Right atrium auricular region (tissue), 2 donors: Measurements from ENCODE around the gene MDC1. TPM values are rescaled to one million over a fixed set of nuclear protein-coding genes. Genes with fewer than 3 reads are reported as not detected.

Source experiments
- DNase-seq: peaks from one replicate; pipeline ENCODE4 v3.0.0-alpha.2; 2019; ENCODE audit warnings: low spot score
- H3K27ac ChIP-seq, 2 donors: fragments of 200-600 bp; sonication (generic); 1 replicate in 1 of 2; 2 replicates in 1 of 2; pipeline ENCODE4 v1.5.1; 2016 to 2019
- H3K27me3 ChIP-seq, 2 donors: fragments of 200-600 bp; sonication (generic); one replicate each; pipeline versions ENCODE4 v1.5.1 to v1.6.0; 2017 to 2019
- H3K36me3 ChIP-seq: fragments of 200-600 bp; sonication (generic); one replicate; pipeline ENCODE4 v1.5.1; 2016
- H3K4me1 ChIP-seq, 2 donors: fragments of 200-600 bp; sonication (generic); one replicate each; pipeline versions ENCODE4 v1.5.1 to v1.6.0; 2017 to 2019
- H3K4me3 ChIP-seq, 2 donors: fragments of 200-600 bp; sonication (generic); 1 replicate in 1 of 2; 2 replicates in 1 of 2; pipeline ENCODE4 v1.5.1; 2017 to 2019; ENCODE audit warnings: mild to moderate bottlenecking in 1 of 2, moderate library complexity in 1 of 2
- H3K9me3 ChIP-seq, 2 donors: fragments of 200-600 bp; sonication (generic); one replicate each; pipeline ENCODE4 v1.5.1; 2019
- CTCF ChIP-seq, 2 donors: fragments of 200-600 bp; sonication (generic); IDR thresholded peaks; one replicate each; pipeline ENCODE4 v1.5.1; 2019; ENCODE audit warnings: antibody characterized with exemption in 2 of 2
- total RNA-seq, 2 donors: library from RNA; depleted of rRNA; stranded (reverse); fragments of >200 nt; gene quantifications; one replicate each; pipeline ENCODE4 v1.1.0, GENCODE V29; 2016

MDC1 gene
- total RNA-seq, 2 donors from 2014 or later = 6.7 to 12.3 TPM

- Histone ChIP-seq H3K27me3 (no peaks in the 10 kb centered on the region), H3K9me3 (no peaks in the 10 kb centered on the region), H3K4me3 (no peak overlapping the region), H3K27ac (peak overlapping the region; percentile 87 to 98), H3K36me3 (no peaks in the 10 kb centered on the region), H3K4me1 (peaks cover 0 to 45% of the 10 kb centered on the region in 2 donors)
- peak; percentile 98 for DNase-seq
- peak in 1 of 2 donors; percentile 19 for TF ChIP-seq CTCF (IDR thresholded peaks at IDR 0.05)
Observed at GRCh38 chr6:30752157-30752927, 35.3 kb upstream of the MDC1 start.

GRCh38 chr6:30750379-30750668 lies 33.2 kb upstream of the MDC1 start:
- H3K27ac ChIP-seq = peak overlapping the region; percentile 16 to 98
- H3K9me3 ChIP-seq = no peaks in the 10 kb centered on the region
- TF ChIP-seq CTCF (IDR thresholded peaks at IDR 0.05) = no peak
- no peaks in the 10 kb centered on the region for H3K36me3 ChIP-seq
- no peak overlapping the region for H3K4me3 ChIP-seq
- H3K27me3 ChIP-seq = no peaks in the 10 kb centered on the region
- H3K4me1 ChIP-seq = peaks cover 0 to 42% of the 10 kb centered on the region in 2 donors
- no peak for DNase-seq

GRCh38 chr6:30749554-30750378 lies 32.7 kb upstream of the MDC1 start:
- Histone ChIP-seq H3K9me3 (no peaks in the 10 kb centered on the region), H3K36me3 (no peaks in the 10 kb centered on the region), H3K27ac (peak overlapping the region; percentile 16 to 98), H3K4me1 (peaks cover 0 to 47% of the 10 kb centered on the region in 2 donors), H3K4me3 (no peak overlapping the region), H3K27me3 (no peaks in the 10 kb centered on the region)
- no peak for TF ChIP-seq CTCF (IDR thresholded peaks at IDR 0.05)
- no peak for DNase-seq

GRCh38 chr6:30748851-30749540 lies 31.9 kb upstream of the MDC1 start:
- TF ChIP-seq CTCF (IDR thresholded peaks at IDR 0.05) = no peak
- Histone ChIP-seq H3K27me3 (no peaks in the 10 kb centered on the region), H3K4me3 (no peak overlapping the region), H3K4me1 (peaks cover 0 to 51% of the 10 kb centered on the region in 2 donors), H3K27ac (no peak overlapping the region), H3K36me3 (no peaks in the 10 kb centered on the region), H3K9me3 (no peaks in the 10 kb centered on the region)
- DNase-seq = no peak

GRCh38 chr6:30747902-30748769 lies 31.1 kb upstream of the MDC1 start:
- TF ChIP-seq CTCF (IDR thresholded peaks at IDR 0.05) = no peak
- H3K4me1 ChIP-seq = peaks cover 0 to 48% of the 10 kb centered on the region in 2 donors
- no peaks in the 10 kb centered on the region for H3K27me3 ChIP-seq
- no peaks in the 10 kb centered on the region for H3K36me3 ChIP-seq
- no peak overlapping the region for H3K4me3 ChIP-seq
- peak overlapping the region; percentile 18 to 21 for H3K27ac ChIP-seq
- H3K9me3 ChIP-seq = no peaks in the 10 kb centered on the region
- DNase-seq = no peak
